Right kidney (tissue), 1 donor: ENCODE results near the gene AOC1.

Experiments used
- DNase-seq: peaks from one replicate; pipeline ENCODE4 v3.0.0-alpha.2; 2016

The AOC1 gene

DNA sequence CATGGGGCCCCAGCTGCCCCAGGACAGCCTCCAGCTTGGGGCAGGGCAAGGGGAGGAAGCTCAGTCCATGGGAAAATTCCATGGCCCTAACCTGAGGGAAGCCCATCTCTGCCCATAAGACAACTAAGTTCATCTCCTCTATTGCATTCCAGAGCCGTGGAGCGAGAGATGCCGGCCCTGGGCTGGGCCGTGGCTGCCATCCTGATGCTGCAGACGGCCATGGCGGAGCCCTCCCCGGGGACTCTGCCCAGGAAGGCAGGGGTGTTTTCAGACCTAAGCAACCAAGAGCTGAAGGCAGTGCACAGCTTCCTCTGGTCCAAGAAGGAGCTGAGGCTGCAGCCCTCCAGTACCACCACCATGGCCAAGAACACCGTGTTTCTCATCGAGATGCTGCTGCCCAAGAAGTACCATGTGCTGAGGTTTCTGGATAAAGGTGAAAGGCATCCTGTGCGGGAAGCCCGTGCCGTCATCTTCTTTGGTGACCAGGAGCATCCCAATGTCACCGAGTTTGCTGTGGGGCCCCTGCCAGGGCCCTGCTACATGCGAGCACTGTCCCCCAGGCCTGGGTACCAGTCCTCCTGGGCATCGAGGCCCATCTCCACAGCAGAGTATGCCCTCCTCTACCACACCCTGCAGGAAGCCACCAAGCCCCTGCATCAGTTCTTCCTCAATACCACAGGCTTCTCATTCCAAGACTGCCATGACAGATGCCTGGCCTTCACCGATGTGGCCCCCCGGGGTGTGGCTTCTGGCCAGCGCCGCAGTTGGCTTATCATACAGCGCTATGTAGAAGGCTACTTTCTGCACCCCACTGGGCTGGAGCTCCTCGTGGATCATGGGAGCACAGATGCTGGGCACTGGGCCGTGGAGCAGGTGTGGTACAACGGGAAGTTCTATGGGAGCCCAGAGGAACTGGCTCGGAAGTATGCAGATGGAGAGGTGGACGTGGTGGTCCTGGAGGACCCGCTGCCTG is 4.3 kb downstream of the AOC1 start:
- DNase-seq, result no peak

DNA sequence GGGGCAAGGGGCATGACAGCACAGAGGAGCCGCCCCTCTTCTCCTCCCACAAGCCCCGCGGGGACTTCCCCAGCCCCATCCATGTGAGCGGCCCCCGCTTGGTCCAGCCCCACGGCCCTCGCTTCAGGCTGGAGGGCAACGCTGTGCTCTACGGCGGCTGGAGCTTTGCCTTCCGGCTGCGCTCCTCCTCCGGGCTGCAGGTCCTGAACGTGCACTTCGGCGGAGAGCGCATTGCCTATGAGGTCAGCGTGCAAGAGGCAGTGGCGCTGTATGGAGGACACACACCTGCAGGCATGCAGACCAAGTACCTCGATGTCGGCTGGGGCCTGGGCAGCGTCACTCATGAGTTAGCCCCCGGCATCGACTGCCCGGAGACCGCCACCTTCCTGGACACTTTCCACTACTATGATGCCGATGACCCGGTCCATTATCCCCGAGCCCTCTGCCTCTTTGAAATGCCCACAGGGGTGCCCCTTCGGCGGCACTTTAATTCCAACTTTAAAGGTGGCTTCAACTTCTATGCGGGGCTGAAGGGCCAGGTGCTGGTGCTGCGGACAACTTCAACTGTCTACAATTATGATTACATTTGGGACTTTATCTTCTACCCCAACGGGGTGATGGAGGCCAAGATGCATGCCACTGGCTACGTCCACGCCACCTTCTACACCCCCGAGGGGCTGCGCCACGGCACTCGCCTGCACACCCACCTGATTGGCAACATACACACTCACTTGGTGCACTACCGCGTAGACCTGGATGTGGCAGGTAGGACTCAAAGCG is 5.1 kb downstream of the AOC1 start:
- DNase-seq, result no peak

DNA sequence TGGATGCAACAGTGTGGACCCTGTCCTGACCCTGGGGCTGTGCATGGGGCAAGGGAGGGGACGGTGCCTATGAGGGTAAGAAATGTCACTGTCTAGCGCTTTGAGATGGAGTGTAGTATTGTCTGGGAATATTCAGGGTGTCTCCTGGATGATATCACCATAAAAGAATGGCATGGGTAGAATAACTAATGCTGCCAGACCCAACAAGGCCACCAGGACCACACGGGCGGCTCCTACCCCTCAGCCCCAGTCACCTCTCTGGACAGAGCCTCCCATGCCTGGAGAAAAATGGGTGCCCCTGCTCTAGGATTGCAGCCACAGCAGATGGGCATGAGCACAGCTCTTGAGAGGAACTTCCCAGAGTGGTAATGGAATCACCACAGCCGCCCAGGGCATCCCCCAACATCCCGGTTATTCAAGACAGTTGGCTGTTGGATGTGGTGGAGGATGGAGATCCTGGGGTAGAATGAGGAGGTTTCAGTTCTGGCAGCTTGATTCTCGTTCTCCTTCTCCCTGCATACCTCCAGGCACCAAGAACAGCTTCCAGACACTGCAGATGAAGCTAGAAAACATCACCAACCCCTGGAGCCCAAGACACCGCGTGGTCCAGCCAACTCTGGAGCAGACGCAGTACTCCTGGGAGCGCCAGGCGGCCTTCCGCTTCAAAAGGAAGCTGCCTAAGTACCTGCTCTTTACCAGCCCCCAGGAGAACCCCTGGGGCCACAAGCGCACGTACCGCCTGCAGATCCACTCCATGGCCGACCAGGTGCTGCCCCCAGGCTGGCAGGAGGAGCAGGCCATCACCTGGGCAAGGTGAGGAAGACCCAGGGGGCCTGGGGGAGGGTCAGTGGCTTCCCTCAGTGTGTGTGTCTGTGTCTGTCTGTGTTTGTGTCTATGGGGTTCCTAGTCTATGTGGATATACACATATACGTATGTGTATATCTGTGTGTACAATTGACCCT is 6.2 kb downstream of the AOC1 start:
- no peak for DNase-seq

DNA sequence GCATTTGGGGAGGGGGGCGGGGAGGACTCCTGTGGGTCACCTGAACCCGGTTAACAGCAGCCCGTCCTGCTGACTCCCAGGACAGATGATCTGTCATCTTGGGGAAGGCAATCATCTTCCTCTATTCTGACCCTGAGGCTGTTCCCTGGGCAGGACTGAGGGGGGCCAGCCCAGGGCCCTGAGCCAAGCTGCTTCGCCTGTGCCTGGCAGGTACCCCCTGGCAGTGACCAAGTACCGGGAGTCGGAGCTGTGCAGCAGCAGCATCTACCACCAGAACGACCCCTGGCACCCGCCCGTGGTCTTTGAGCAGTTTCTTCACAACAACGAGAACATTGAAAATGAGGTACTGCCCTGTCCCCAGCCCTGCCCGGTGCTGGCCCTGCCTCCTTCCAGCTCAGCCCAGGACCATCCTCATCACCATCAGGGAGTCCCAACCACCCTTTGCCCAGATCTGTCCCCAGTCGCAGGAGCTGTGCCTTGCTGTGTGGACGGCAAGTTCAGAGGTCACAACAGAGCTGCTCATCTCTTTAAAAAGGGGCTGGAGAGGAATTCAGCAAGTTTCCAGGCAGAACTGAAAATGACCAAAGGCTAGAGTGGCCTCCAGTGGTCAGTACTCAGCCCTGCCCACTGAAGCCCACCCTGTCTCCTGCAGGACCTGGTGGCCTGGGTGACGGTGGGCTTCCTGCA is 8.1 kb downstream of the AOC1 start:
- DNase-seq, result no peak

DNA sequence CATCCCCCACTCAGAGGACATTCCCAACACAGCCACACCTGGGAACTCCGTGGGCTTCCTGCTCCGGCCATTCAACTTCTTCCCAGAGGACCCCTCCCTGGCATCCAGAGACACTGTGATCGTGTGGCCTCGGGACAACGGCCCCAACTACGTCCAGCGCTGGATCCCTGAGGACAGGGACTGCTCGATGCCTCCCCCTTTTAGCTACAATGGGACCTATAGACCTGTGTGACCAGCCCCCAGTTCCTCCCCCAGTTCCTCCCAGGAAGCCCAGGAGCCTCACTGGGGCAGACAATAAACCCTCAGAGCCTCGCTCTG is 8.6 kb downstream of the AOC1 start:
- DNase-seq, result no peak

DNA sequence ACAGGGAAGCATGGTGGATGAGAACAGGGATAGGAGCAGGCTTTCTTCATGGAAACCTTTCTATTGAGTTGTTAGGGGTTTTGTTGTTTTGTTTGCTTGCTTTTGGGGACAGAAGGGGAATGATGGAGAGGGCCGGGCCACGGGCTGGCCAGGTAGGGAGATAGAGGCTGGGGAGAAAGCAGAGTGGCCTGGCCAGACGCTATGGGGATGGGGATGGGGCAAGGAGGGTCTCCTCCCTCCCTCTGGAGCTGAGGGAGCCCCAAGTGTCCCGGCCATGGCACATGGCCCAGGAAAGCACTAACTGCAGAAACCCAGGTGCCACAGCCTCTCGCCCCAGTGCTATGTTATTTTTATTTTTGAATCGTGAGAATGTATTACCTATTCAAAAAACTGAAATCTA is 10.0 kb downstream of the AOC1 start:
- DNase-seq, result no peak

DNA sequence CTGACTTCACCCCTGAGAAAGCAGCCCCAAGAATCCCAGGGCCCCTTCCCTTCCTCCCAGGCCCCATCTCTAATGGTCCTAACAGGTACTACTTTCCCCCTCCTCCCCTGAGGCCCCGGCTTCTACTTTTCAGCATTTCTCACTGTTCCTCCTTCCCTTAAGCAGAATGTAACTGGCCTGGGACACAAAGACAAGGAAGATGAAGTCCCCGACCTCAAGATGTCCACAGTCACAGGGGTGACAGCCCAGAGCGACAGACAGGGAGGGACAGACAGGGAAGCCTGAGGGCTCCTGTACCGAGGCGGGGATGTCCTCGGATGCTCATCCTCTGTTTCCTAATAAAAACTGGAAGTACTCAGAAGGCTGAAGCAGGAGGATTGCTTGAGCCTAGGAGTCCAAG is 11.6 kb downstream of the AOC1 start:
- no peak for DNase-seq

DNA sequence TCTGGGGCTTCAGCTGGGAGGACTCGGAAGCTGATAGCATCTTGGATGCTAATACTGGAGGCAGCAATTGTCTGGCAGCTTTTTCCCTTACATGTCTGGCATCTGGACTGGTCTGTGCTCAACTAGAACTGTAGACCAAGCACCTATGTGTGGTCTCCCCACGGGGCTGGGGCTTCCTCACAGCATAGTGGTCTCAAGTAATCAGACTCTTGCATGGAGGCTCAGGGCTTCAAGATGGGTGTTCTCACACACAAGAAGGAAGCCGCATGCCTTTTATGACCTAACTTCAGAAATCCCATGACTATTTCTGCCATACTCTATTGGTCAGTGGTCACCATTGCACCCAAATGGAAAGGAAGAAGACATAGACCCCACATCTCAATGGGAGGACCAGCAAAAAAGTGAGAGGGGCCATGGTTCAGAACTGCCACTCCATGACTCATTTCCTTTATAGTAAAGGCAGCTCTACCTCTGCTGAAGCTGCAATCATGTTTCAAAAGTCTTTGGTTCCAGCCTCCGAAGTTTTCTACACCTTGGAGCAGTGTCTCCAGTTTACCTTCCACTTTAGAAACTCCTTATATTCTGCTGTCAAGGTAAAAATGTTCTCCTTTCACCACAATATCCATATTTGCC is 14.7 kb downstream of the AOC1 start:
- DNase-seq, result no peak

DNA sequence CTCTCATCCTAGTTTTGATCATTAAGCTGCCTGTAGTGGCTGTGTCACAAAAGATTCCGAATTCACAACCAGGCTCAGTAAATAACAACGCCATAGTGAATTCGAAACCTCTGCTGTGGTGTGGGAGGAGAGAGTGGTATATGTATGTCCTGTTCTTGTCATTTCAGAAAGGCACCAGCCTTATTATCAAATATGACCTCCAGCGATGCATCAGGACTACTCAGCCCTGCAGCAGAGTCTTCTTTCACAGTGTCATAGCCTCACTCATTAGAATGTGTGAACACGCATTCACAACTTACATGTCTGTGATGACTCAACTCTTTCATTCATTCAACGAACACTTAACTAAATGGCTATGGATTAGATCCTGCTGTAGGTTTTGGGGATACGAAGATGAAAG is 15.3 kb downstream of the AOC1 start:
- no peak for DNase-seq

DNA sequence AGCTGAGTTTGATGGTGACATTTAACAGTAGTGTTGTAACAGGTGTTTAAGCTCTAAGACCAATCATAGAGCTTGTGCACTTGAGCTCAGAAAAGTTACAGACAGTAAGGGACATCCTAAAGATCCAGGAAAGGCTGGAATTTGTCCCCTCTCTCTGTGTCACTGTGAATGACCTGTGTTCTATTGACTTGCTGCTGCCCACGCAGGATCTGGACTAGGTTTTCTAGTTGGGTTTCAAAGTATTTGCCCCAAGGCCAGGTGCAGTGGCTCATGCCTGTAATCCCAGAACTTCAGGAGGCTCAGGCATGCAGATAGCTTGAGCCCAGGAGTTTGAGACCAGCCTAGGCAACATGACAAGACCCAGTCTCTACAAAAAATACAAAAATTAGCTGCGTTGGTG is 17.1 kb downstream of the AOC1 start:
- DNase-seq, result no peak

DNA sequence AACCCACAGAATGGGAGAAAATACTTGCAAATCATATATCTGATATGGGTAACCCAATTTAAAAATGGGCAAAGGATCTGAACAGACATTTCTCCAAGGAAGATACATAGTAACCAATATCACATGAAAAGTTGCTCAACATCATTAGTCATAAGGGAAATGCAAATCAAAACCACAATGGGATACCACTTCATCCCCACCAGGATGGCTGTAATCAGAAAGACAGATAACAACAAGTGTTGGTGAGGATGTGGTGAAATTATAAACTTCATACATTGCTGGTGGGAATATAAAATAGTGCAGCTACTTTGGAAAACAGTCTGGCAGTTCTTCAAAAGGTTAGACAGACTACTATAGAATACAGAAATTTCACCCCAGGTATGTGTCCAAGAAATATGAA is 19.3 kb downstream of the AOC1 start:
- no peak for DNase-seq

DNA sequence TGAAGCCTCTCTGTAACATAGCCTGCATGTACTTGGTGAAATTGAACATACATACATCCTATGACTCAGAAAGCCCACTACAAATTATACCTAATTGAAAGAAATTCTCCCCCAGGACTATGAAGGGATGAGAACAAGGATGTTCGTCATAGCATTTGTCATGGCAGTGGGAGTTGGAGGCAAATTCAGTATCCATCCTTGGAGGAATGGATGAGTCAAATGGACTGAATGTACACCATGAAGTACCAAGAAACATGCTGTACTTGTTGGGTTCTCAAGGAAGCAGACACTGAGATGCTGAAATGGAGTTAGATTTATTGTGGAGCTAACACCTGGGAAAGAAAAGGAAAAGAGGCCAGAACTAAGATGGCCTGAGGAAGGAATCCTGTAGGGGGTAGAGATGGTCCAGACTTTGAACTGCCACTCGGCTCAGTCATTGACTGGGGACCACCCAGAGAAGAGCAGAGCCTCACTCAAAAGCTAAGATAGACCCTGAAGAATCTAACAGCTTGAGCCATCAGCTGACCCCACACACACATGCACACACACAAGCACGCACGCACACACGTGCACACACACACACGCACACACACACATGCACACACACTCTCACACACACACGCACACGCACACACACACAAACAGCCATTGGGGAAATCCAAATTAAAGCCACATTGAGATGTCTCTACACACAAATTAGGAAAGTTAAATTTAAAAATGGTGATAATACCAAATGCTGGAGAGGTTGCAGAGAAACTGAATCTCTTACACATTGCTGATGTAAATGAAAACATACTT is 22.3 kb downstream of the AOC1 start:
- DNase-seq, result no peak

DNA sequence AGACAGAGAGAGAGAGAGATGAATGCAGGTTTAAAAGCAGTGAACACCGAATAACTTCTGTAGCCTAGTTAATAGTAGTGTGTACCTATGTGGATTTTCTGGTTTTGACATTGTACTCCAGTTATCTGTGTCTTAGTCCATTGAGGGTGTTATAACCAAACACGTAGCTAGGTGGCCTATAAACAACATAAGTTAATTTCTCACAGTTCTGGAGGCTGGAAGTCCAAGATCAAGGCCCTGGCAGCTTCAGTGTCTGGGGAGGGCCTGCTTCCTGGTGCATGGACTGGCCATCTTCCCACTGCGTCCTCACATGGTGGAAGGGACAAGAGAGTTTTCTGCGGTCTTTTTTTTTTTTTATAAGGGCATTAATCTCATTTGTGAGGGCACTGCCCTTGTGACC is 23.5 kb downstream of the AOC1 start:
- DNase-seq, result no peak

DNA sequence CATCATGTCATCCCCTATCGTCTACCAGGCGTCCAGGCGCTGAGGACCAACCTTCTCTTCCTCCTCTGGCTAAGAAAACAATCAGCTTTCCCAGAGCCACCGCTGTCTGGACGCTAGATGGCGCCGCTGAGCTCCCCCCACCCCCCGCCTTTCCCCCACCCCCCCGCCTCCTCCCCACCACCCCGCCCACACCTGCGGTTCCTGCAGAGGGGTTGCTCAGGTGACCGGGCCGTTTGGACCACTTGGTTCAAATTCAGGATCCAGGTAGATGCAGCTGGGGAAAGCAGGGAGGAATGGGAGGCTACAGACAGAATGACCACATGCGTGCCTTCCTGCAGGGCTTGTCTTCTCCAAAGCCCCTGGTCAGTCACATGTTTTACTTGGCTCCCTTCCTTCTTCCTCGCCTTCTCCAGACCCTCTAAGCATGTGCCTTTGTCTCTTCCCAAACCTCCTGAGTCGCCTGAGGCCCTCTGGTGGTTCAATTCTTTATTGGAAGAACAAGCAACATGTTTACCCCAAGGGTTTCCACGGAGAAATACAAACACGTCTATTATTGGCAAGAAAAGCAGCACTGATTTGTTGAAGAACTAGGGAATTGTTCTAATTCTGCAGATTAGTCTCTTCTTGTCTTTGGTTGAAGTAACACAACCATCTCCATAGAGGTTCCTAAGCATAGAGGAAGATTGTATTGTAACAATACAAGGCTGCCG is 24.7 kb downstream of the AOC1 start:
- DNase-seq, result peak; percentile 78

DNA sequence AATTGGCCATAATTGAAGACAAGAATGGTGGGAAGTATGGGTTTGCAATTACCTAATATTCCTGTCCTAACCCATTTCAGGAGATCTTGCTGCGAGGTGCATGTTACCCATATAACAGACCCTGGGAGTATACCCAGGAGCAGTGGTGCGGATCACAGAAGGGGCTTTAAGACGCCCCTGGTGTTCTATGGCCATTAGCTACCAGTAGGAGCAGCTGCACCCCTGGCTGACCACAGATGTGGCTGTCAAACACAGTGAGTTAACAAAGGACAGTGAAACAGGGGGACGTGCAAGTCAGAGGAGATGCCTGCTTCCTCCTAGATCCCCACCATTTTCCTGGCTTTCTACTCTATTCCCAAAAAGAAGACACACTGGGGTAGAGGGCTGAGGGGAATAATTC is 25.2 kb downstream of the AOC1 start:
- no peak for DNase-seq

DNA sequence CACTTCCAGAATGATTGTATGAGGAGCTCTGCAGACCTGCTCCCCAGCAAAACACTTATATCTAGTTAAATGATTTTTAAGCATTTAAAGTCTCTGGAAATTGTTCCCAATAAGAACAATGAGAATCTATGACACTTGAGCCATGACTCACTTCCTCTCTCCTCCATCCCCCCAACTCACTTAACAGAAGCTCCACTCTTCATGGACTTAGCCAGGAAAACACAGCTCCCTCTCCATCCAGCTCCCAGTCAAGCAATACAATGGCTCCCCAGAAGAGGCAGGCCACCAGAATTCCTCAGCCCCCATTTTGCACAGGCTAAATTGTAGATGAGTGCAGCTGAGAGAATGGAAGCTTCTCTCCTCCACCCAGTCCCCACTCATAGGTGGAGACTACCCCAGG is 27.0 kb downstream of the AOC1 start:
- DNase-seq, result no peak

DNA sequence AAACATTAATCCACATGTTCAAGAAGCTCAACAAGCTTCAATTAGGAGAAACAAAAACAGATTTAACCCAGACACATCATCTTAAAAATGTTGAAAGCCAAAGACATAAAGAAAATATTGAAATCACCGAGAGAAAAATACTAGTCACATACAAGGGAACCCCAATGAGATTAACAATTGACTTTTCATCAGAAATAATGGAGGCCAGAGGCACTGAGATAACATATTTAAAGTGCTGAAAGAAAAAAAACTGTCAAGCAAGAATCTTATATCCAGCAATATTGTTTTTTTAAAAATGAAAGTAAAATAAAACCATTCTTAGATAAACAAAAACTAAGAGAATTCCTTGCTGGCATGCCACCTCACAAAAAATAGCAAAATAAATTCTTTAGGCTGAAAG is 28.9 kb downstream of the AOC1 start:
- DNase-seq, result no peak

DNA sequence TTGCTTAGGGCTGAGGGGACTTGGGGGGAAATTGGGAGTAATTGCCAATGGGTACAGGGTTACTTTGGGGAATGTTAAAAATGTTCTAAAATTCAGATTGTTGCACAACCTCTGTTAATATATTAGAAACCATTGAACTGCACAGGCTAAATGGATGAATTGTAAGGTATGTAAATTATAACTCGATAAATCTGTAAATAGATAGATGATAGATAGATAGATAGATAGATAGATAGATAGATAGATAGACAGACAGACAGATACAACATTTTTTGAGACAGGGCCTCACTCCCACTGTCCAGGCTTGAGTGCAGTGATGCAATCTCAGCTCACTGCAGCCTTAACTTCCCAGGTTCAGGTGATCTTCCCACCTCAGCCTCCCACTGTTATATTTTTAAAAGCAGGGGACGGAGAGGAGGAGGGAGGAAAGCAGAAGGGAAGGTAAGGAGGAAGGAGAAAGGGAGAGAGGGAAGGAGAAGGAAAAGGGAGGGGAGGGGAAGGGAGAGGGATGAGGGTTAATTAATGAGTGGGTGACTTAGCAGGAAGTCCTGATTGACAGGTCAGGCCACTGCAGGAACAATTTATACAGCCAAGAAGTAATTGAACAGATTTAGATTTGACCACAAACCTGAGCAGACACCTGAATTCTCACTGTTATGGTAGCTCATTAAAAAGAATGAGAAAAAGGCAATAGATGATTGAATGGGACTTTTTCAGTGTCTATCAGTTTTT is 38.7 kb downstream of the AOC1 start:
- DNase-seq, result no peak

DNA sequence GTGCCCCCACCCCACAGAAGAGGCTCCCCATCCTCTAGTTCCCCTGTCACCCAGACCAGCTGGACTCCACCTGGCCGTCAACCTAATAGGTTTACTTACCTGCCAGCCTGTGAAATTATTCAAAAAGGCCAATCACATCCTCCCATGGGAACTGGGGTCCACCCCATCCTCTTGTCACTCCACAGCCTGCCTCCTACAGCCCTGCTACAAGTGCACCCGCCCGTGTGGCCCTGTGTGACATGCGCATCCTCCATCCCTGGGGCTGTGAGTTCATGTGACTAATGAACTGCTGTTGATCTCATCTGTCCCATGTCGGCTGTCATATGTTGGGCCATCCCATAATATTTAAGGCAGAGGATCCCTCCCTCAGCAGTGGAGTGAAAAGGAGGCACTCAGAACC is 39.4 kb downstream of the AOC1 start:
- no peak for DNase-seq
